Suprapubic skin (tissue), 4 donors: ENCODE results near the gene NIPBL.

Experiments
- EP300 ChIP-seq: sonication (generic); formaldehyde crosslinking; IDR thresholded peaks from one replicate; pipeline ENCODE4 v1.6.1; 2017; ENCODE audit warnings: antibody characterized with exemption
- POLR2A ChIP-seq, 2 donors: fragments of 450-650 bp; IDR thresholded peaks; one replicate each; pipeline ENCODE4 v1.6.1; 2017; ENCODE audit warnings: antibody characterized with exemption in 2 of 2, mild to moderate bottlenecking in 2 of 2, moderate library complexity in 2 of 2
- POLR2AphosphoS5 ChIP-seq, 3 donors: sonication (generic); formaldehyde crosslinking; IDR thresholded peaks; one replicate each; pipeline ENCODE4 v1.6.1; 2017; ENCODE audit warnings: antibody characterized with exemption in 3 of 3
- TF ChIP-seq, protein P1 (sequence below), 2 donors: fragments of 200-600 bp in 1 of 2; fragments of 450-650 bp in 1 of 2; sonication (generic) in 1 of 2; IDR thresholded peaks; one replicate each; pipeline ENCODE4 v1.5.1; 2016 to 2019; ENCODE audit warnings: antibody characterized with exemption in 2 of 2, mild to moderate bottlenecking in 1 of 2, moderate library complexity in 1 of 2

DNA sequence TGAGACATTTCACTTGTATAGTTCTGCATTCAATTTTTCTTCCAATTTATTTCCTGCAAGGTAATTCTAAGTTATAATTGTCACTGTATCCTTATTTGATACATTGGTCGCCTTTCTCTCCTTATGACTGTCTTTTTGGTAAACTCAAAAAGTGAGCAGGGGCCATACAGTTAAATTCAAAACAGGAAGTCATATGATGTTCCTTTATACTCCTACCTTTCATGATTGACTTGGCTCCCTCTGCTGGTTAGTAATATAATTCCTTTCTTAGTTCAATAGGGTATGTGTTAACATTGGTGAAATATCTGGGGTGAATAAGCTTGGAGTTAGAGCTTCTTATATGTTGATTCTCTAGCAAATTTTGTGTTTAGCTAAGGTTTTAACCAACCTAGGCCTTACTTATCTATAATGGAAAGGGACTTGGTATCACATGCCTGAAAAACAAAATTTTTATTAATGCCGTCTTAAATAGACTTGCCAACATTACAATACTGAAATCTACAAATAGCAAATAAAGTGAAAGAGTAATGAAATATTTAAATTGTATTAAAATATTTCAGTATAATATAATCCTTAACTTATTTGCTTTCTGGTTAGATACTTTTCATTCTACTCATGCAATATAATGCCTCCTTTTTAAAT lies 6.0 kb upstream of the NIPBL start:
- TF ChIP-seq, protein P1, sequence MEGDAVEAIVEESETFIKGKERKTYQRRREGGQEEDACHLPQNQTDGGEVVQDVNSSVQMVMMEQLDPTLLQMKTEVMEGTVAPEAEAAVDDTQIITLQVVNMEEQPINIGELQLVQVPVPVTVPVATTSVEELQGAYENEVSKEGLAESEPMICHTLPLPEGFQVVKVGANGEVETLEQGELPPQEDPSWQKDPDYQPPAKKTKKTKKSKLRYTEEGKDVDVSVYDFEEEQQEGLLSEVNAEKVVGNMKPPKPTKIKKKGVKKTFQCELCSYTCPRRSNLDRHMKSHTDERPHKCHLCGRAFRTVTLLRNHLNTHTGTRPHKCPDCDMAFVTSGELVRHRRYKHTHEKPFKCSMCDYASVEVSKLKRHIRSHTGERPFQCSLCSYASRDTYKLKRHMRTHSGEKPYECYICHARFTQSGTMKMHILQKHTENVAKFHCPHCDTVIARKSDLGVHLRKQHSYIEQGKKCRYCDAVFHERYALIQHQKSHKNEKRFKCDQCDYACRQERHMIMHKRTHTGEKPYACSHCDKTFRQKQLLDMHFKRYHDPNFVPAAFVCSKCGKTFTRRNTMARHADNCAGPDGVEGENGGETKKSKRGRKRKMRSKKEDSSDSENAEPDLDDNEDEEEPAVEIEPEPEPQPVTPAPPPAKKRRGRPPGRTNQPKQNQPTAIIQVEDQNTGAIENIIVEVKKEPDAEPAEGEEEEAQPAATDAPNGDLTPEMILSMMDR (IDR thresholded peaks at IDR 0.05), result peak; percentile 48 to 49
- TF ChIP-seq POLR2A (IDR thresholded peaks at IDR 0.05) (no peak), EP300 (no peak), POLR2AphosphoS5 (IDR thresholded peaks at IDR 0.05) (no peak)
